Mucosa of descending colon (tissue), 3 donors: ENCODE results near the gene SENP7. TPM values are rescaled to one million over a fixed set of nuclear protein-coding genes. Genes with fewer than 3 reads are reported as not detected.
"Not testable (repeated sequence)": the region's sequence is repeated elsewhere in the genome, so short reads cannot be mapped to it uniquely, and the experiment has no call there.

Experiments used
- ATAC-seq: fragments of 200-7000 bp; cut with Tn5 transposase; one replicate; pipeline ENCODE4 v1.9.1; 2020; ENCODE audit warnings: mild to moderate bottlenecking, moderate library complexity
- DNase-seq, 3 donors: peaks; one replicate each; pipeline ENCODE4 v3.0.0-alpha.2; 2020
- H3K36me3 ChIP-seq: fragments of 200-600 bp; one replicate; pipeline ENCODE4 v1.8.0; 2021; ENCODE audit warnings: low read depth, mild to moderate bottlenecking
- H3K4me1 ChIP-seq: fragments of 200-600 bp; one replicate; pipeline ENCODE4 v1.8.0; 2021; ENCODE audit warnings: low read depth, mild to moderate bottlenecking
- H3K4me3 ChIP-seq: fragments of 200-600 bp; one replicate; pipeline ENCODE4 v1.8.0; 2021; ENCODE audit warnings: mild to moderate bottlenecking
- H3K9me3 ChIP-seq: fragments of 200-600 bp; one replicate; pipeline ENCODE4 v1.8.0; 2021; ENCODE audit warnings: mild to moderate bottlenecking
- intact Hi-C, 2 donors: fragments of 100-400 bp; cut with DNase I in 1 of 2; cut with micrococcal nuclease in 1 of 2; formaldehyde crosslinking; loops; one replicate each; pipeline versions ENCODE4 v1.11.0 to v1.11.1; 2022; cut with DNase I, micrococcal nuclease
- long read RNA-seq, 2 donors: library from polyadenylated mRNA; unstranded; transcript quantifications; one replicate each; pipeline ENCODE4 v2.0.0, GENCODE V29; 2019 to 2021
- total RNA-seq, 3 donors: library from RNA; stranded (reverse); fragmentation: NEBNext Ultra II Directional in 2 of 3; extraction: Animal tissue kit (Norgen Biotek cat#: 25700) in 2 of 3; gene quantifications; one replicate each; pipeline versions ENCODE4 v1.2.1 to v1.2.4, GENCODE V29; 2021 to 2023
- TF ChIP-seq, protein P1 (sequence below): fragments of 200-600 bp; IDR thresholded peaks from one replicate; pipeline ENCODE4 v1.8.0; 2022; ENCODE audit warnings: antibody characterized with exemption, mild to moderate bottlenecking
- donor health status: DM: no; HTN: no; CAD: no; lungs with moderate emphysema.
- donor health status: DM: no; HTN: no; CAD: no.
- donor health status: DM: no; HTN: yes; CAD: no.

Gene SENP7, protein sequence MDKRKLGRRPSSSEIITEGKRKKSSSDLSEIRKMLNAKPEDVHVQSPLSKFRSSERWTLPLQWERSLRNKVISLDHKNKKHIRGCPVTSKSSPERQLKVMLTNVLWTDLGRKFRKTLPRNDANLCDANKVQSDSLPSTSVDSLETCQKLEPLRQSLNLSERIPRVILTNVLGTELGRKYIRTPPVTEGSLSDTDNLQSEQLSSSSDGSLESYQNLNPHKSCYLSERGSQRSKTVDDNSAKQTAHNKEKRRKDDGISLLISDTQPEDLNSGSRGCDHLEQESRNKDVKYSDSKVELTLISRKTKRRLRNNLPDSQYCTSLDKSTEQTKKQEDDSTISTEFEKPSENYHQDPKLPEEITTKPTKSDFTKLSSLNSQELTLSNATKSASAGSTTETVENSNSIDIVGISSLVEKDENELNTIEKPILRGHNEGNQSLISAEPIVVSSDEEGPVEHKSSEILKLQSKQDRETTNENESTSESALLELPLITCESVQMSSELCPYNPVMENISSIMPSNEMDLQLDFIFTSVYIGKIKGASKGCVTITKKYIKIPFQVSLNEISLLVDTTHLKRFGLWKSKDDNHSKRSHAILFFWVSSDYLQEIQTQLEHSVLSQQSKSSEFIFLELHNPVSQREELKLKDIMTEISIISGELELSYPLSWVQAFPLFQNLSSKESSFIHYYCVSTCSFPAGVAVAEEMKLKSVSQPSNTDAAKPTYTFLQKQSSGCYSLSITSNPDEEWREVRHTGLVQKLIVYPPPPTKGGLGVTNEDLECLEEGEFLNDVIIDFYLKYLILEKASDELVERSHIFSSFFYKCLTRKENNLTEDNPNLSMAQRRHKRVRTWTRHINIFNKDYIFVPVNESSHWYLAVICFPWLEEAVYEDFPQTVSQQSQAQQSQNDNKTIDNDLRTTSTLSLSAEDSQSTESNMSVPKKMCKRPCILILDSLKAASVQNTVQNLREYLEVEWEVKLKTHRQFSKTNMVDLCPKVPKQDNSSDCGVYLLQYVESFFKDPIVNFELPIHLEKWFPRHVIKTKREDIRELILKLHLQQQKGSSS
- total RNA-seq, result 10 to 100 TPM in 2 of 3 donors, 1 to 10 TPM in 1; 9.1 to 17.7 (median 12.4) TPM
- long read RNA-seq, donor 1, full-length matches to known transcripts, result 3 of 7 reads
- long read RNA-seq, donor 1, partial matches to known transcripts, result 1 of 7 reads
- long read RNA-seq, donor 1, other reads (novel, unspliced or antisense), result 3 of 7 reads
- long read RNA-seq, donor 2, partial matches to known transcripts, result 4 of 4 reads
- long read RNA-seq, donor 2, other reads (novel, unspliced or antisense), result 0 of 4 reads

DNA sequence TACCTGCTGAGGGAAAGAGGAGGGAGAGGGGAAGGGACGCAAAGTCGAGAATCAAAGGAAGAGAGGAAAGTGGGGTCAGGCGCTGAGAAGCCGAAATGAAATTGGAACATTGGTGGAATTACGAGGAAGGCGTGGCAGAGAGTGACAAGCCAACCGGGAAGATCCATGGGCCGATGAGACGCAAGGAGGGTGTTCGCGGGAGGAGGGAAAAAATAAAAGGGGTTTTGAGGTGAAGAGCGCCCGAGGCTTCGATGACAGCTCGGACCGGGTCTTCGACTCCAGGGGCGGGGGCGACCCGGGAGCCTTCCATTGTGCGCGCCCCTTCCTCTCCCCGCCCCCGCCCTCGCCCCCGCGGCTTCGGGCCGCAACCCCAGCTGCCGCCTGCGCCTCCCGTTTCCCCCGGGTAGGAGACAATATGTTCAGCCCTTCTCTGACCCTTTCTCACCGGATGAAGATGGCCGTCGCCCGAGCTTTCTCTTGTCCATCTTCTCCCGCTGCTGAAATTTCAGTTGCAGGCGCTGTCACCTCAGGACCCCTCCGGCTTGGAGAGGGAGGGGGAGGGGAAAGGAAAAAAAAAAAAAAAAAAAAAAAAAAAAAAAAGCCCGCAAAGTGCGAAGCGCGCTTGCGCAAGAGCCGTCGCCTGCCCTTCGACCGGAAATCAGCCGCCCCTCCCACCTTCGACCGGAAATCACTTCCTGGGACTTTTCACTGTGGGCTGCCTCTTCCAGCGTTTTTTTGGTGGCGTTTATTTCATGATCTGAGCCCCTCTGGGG, at the start of gene SENP7:
SENP7 (minus strand) TSS at position 567 of the 773 bp plus-strand sequence; CDS start at position 485, 82 bp downstream.
- intact Hi-C loops, result no loop called here
- H3K9me3 ChIP-seq, result no peaks in the 10 kb centered on the region
- ATAC-seq (peak; percentile 88), DNase-seq (peak; percentile 87 to 92 (median 91))
- peak within 1 kb of the TSS; percentile 79 for H3K4me3 ChIP-seq
- peaks cover 8% of the 10 kb centered on the region for H3K4me1 ChIP-seq
- TF ChIP-seq, protein P1, sequence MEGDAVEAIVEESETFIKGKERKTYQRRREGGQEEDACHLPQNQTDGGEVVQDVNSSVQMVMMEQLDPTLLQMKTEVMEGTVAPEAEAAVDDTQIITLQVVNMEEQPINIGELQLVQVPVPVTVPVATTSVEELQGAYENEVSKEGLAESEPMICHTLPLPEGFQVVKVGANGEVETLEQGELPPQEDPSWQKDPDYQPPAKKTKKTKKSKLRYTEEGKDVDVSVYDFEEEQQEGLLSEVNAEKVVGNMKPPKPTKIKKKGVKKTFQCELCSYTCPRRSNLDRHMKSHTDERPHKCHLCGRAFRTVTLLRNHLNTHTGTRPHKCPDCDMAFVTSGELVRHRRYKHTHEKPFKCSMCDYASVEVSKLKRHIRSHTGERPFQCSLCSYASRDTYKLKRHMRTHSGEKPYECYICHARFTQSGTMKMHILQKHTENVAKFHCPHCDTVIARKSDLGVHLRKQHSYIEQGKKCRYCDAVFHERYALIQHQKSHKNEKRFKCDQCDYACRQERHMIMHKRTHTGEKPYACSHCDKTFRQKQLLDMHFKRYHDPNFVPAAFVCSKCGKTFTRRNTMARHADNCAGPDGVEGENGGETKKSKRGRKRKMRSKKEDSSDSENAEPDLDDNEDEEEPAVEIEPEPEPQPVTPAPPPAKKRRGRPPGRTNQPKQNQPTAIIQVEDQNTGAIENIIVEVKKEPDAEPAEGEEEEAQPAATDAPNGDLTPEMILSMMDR, result no peak
- H3K36me3 ChIP-seq, result no peaks in the 10 kb centered on the region

DNA sequence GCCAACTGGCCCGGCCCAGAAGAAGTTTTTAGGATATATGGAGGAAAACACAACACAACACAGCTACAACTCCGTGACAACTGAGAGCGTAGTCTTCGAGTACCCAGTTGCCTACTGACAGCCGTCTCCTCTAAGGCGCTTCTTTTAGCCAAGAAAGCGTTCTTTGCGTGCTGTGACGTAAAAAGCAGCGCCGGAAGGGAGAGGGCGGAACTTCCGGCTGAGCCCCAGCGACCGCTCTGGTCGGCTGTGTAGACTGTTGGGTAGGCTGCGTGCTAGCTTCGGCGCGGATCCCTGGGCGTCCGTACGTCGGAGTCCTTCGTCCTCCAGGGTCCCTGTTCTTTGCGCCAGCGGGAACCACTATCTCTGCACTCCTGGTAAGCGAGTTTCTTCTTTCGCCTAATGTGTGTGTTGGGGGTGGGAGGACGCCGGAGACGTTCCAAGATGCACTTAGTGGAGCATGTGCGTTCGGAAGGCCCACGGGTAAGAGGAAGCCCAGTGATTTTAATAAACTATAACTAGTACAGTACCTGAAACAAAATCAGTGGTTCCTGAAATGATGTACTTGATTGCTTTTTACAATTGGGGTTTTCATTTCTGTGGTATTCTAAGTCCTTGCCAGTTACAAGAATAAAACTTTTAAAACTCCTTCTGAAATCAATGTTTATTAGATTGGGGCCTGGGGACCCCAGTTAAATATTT, 48.8 kb upstream of the SENP7 start, which contains the start of gene TRMT10C:
TRMT10C (plus strand) TSS at position 239 of the 699 bp plus-strand sequence. CDS start 2,914 bp downstream, outside the sequence.
- peak; percentile 100 for ATAC-seq
- peaks cover 9% of the 10 kb centered on the region for H3K4me1 ChIP-seq
- H3K36me3 ChIP-seq, result no peaks in the 10 kb centered on the region
- TF ChIP-seq, protein P1, result no peak
- DNase-seq, result peak; percentile 93 to 94 (median 94)
- intact Hi-C loops, result no loop called here
- no peaks in the 10 kb centered on the region for H3K9me3 ChIP-seq
- H3K4me3 ChIP-seq, result peak within 1 kb of the TSS; percentile 62

DNA sequence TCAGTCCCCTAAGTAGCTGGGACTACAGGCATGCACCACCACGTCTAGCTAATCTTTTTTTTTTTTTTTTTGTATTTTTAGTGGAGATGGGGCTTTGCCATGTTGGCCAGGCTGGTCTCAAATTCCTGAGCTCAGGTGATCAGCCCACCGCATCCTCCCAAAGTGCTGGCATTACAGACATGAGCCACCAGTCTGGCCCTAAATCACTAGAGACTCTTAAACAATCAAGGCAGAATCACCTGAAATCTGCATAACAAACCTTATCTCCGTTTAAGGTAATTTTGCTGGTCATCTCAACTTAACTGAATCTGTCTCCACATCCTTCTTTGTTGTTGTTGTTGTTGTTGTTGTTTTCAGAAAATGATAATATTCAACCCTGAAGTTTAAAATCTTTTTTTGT, 43.1 kb upstream of the SENP7 start:
- DNase-seq (no peak), ATAC-seq (no peak)
- Histone ChIP-seq H3K9me3 (no peaks in the 10 kb centered on the region), H3K4me1 (no peaks in the 10 kb centered on the region), H3K36me3 (no peaks in the 10 kb centered on the region), H3K4me3 (no peak overlapping the region)
- TF ChIP-seq, protein P1, result no peak
- intact Hi-C loops, result no loop called here

DNA sequence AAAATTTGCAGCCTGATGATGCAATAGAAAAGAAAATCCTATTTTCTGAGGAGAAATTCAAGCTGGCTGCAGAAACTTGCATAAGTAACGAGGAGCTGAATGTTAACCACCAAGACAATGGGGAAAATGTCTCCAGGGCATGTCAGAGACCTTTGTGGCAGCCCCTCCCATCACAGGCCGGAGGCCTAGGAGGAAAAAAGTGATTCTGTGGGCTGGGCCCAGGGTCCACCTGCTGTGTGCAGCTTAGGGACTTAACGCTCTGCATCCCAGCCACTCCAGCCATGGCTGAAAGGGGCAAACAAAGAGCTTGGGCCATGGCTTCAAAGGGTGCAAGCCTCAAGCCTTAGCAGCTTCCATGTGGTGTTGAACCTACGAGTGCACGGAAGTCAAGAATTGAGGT, 40.4 kb upstream of the SENP7 start:
- intact Hi-C loops, result not testable (repeated sequence)

DNA sequence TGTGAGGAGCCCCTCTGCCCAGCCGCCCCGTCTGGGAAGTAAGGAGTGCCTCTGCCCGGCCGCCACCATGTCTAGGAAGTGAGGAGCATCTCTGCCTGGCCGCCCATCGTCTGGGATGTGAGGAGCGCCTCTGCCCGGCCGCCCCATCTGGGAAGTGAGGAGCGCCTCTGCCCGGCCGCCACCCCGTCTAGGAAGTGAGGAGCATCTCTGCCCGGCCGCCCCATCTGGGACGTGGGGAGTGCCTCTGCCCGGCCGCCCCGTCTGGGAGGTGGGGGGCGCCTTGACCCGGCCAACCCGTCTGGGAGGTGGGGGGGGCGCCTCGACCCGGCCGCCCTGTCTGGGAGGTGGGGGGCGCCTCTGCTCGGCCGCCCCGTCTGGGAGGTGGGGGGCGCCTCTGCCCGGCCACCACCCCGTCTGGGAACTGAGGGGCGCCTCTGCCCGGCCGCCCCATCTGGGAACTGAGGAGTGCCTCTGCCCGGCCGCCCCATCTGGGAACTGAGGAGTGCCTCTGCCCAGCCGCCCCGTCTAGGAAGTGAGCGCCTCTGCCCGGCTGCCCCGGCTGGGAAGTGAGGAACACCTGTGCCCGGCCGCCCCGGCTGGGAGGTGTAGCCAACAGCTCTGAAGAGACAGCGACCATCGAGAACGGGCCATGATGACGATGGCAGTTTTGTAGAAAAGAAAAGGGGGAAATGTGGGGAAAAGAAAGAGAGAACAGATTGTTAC, 38.5 kb upstream of the SENP7 start:
- ATAC-seq, H3K36me3 ChIP-seq, H3K4me1 ChIP-seq, intact Hi-C loops, H3K9me3 ChIP-seq, DNase-seq, H3K4me3 ChIP-seq: not testable (repeated sequence)

More for the DNA sequence above, 40.4 kb upstream of the SENP7 start:
- not testable (repeated sequence) for H3K4me3 ChIP-seq, DNase-seq, ATAC-seq, H3K4me1 ChIP-seq, H3K36me3 ChIP-seq, H3K9me3 ChIP-seq
